ENCODE measurements around the gene MPND. TPM values are rescaled to one million over a fixed set of nuclear protein-coding genes. Genes with fewer than 3 reads are reported as not detected.

The MPND gene
- total RNA-seq, 1 donor from 2014 or later: 21.9 TPM

DNA sequence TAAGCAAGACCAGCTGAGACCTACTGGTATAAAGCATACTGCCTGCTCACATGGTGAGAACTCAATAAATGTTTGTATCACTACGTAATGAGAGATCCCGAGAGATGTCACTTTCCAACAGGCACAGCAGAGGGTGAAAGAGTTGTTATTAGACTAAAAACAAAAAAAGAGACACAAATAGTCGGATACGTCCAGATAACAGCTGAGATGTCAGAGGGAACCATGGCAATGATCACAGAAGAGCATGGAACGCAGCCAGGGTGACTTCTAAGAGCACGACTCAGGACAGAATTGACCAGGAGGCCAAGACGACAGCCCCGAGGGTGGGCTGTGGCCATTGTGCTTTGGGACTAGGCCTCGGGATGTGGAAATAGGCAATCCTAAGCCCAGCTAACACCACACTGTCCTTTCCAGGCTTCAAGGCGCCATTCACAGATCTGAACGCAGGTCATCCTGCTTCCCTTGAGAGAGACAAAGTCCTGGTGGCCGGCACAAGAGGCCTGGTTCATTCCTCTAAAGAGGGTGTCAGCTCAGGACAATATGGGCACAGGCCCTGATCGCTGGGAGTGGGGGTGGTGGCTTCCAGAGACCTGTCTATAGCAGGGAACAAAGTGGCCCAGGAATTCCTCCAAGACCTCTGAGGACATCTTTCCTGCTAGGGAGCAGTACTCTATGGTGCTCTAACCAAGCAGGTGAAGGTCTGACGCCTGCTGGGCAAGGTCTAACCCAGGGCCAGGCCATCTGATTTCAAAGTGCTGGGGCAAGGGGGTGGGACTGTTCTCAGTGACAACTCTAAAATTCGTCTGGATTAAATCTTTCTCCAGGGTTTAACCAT is 53.8 kb downstream of the MPND start:
- DNase-seq (ENCODE audit: low spot score in 2 of 2): no peak
- Histone ChIP-seq H3K36me3 (peaks cover 0 to 8% of the 10 kb centered on the region in 2 donors), H3K27me3 (no peaks in the 10 kb centered on the region), H3K4me1 (peaks cover 4 to 17% of the 10 kb centered on the region in 2 donors), H3K9me3 (no peaks in the 10 kb centered on the region), H3K4me3 (no peak overlapping the region), H3K27ac (no peak overlapping the region)
- intact Hi-C loops (cut with DNase I): no loop called here
- TF ChIP-seq, protein P1, sequence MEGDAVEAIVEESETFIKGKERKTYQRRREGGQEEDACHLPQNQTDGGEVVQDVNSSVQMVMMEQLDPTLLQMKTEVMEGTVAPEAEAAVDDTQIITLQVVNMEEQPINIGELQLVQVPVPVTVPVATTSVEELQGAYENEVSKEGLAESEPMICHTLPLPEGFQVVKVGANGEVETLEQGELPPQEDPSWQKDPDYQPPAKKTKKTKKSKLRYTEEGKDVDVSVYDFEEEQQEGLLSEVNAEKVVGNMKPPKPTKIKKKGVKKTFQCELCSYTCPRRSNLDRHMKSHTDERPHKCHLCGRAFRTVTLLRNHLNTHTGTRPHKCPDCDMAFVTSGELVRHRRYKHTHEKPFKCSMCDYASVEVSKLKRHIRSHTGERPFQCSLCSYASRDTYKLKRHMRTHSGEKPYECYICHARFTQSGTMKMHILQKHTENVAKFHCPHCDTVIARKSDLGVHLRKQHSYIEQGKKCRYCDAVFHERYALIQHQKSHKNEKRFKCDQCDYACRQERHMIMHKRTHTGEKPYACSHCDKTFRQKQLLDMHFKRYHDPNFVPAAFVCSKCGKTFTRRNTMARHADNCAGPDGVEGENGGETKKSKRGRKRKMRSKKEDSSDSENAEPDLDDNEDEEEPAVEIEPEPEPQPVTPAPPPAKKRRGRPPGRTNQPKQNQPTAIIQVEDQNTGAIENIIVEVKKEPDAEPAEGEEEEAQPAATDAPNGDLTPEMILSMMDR (IDR thresholded peaks at IDR 0.05): no peak

DNA sequence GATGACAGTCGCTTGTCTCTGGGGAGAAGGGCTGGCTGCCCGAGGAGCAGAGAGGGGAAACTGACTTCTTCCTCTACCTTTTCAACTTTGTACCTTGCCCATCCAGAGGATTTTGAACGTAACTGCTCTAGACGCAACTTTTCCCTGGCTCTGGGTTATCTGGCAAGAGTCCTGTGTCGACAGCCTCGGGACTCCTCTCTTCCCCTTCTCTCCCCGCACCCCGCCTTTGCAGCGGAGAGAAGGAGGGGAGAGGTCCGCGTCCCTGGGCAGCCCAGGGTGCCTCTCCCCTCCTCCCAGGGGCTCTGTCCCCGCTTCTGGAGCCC is 56.4 kb downstream of the MPND start:
- H3K4me3 ChIP-seq: peak overlapping the region; percentile 82 to 96
- H3K27me3 ChIP-seq: no peaks in the 10 kb centered on the region
- H3K27ac ChIP-seq: peak overlapping the region; percentile 89 to 91
- peak in 1 of 2 donors; percentile 70 for DNase-seq (ENCODE audit: low spot score in 2 of 2)
- H3K36me3 ChIP-seq: peaks cover 0 to 8% of the 10 kb centered on the region in 2 donors
- intact Hi-C loops (cut with DNase I): loop anchor here (2.0 to 5.0 kb wide), 3 partner anchors 73 to 153 kb away; partner anchors contain the start of genes HDGFL2 and YJU2
- no peaks in the 10 kb centered on the region for H3K9me3 ChIP-seq
- TF ChIP-seq, protein P1 (IDR thresholded peaks at IDR 0.05): no peak
- H3K4me1 ChIP-seq: peaks cover 7 to 15% of the 10 kb centered on the region in 2 donors

DNA sequence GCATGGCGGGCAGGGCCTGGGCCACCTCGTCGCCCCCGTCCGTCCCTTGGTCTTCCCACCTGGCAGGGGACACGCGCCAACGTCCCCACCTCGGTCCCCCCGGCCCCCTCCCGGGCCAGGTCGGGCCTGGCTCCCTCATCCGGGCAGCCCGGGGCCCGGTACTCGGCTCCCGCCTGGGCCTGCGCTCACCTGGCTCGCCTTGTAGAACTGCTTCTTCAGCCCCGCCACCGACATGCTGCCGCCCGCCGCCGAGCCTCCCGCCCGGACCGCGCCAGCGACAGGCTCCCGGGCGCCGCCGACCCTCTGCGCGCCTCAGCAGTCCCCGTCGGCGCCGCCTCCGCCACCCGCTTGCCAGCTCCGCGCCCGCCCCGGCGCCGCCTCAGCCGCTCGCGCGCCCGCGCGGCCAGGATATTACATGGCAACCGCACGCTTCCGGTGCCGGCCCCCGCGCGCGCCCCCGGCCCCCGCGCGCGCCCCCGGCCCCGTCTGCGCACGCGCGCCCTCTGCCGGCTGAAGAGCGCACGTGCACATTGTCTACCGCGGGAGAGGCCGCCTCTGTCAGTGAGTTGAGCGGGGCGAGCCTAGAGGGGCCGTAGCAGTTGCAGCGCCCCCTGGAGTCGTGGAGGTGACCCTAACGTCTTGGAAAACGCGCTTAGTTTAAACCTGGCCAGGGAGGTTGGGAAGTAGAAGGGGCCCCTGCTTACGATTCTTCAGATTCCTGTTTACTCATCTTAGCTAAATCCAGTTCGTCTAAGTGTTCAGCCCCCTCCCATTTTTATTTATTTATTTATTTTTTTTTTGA is 57.0 kb downstream of the MPND start, which contains the start of gene SH3GL1:
TSS of gene SH3GL1 (minus strand) at position 413 of the 802 bp plus-strand sequence. CDS start at position 234, 179 bp downstream.
- Histone ChIP-seq H3K27me3 (no peaks in the 10 kb centered on the region), H3K4me1 (peaks cover 7 to 12% of the 10 kb centered on the region in 2 donors), H3K27ac (peak within 1 kb of the TSS; percentile 89 to 91), H3K36me3 (peaks cover 0 to 6% of the 10 kb centered on the region in 2 donors), H3K9me3 (no peaks in the 10 kb centered on the region), H3K4me3 (peak within 1 kb of the TSS; percentile 82 to 96)
- intact Hi-C loops (cut with DNase I): loop anchor here (2.0 to 5.0 kb wide), 3 partner anchors 72 to 154 kb away; partner anchors contain the start of genes HDGFL2 and YJU2
- peak; percentile 74 to 96 for DNase-seq (ENCODE audit: low spot score in 2 of 2)
- TF ChIP-seq, protein P1 (IDR thresholded peaks at IDR 0.05): peak; percentile 91 to 99 (median 96)

DNA sequence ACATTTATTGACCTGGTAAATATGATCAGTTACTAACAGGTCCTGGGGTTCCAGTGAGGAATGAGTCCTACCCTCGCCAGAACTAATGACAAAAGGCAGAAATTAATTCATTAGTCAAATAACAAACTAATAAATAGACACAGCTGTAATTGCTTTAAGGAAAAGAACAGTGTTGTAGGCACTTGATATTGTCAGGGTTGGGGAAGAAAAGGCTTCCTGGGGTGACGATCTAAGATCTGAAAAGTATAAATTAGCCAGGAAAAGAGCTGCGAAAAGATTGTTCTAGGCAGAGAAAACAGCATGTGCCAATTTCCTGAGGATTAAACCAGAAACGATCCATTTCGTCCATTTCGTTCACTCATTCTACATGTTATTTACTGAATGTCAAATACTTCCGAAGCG is 58.4 kb downstream of the MPND start:
- peaks cover 7 to 12% of the 10 kb centered on the region in 2 donors for H3K4me1 ChIP-seq
- DNase-seq (ENCODE audit: low spot score in 2 of 2): no peak
- intact Hi-C loops (cut with DNase I): loop anchor here (1.0 to 5.0 kb wide), 8 partner anchors 27 to 219 kb away; partner anchors contain the start of genes ANKRD24, HDGFL2, MPND and SIRT6

More for the DNA sequence above, 58.4 kb downstream of the MPND start:
- Histone ChIP-seq H3K27me3 (no peaks in the 10 kb centered on the region), H3K36me3 (no peaks in the 10 kb centered on the region), H3K4me3 (peak overlapping the region; percentile 15 to 52), H3K9me3 (no peaks in the 10 kb centered on the region), H3K27ac (peak overlapping the region; percentile 83 to 89)
- TF ChIP-seq, protein P1 (IDR thresholded peaks at IDR 0.05): no peak

All from ascending aorta (tissue), 2 donors.